A375 (cell line): Measurements from ENCODE around the gene MMP14. TPM values are rescaled to one million over a fixed set of nuclear protein-coding genes. Genes with fewer than 3 reads are reported as not detected.

ENCODE experiments used
- small RNA-seq: library from RNA; depleted of rRNA; stranded (forward); fragments of <200 nt; gene quantifications from one replicate; pipeline ENCODE3, GENCODE V24; 2014
- total RNA-seq: library from RNA; depleted of rRNA; stranded (reverse); fragments of >200 nt; shearing (Covaris generic); gene quantifications from 2 replicates; pipeline ENCODE4 v1.2.3, GENCODE V29; 2014; rRNA removed

Gene MMP14
- 79.9 and 82.8 TPM in 2 replicates for total RNA-seq

DNA sequence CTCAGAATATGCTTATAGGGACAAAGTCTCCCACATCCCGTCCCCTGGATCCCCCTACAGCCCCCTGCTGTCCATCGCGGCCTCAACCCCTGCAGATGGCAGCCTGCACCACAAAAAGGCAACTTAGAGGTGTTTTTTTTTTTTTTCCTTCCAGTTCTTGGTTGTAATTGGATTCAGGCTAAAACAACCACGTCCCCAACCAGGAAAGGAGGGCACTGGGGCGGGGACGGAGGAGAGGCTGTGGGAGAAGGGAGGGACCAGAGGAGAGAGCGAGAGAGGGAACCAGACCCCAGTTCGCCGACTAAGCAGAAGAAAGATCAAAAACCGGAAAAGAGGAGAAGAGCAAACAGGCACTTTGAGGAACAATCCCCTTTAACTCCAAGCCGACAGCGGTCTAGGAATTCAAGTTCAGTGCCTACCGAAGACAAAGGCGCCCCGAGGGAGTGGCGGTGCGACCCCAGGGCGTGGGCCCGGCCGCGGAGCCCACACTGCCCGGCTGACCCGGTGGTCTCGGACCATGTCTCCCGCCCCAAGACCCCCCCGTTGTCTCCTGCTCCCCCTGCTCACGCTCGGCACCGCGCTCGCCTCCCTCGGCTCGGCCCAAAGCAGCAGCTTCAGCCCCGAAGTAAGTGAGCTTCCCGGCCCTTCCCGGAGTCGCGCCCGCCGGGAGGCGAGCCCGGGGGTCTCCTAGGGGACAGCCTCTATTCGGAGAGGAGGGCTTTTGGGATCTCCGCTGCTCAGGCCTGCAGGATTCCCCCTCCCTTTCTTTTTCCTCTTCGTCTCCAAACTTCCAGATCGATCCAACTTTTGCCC lies at the start of gene MMP14:
MMP14 (plus strand) TSS at position 285 of the 813 bp plus-strand sequence; CDS start at position 518, 233 bp downstream.

DNA sequence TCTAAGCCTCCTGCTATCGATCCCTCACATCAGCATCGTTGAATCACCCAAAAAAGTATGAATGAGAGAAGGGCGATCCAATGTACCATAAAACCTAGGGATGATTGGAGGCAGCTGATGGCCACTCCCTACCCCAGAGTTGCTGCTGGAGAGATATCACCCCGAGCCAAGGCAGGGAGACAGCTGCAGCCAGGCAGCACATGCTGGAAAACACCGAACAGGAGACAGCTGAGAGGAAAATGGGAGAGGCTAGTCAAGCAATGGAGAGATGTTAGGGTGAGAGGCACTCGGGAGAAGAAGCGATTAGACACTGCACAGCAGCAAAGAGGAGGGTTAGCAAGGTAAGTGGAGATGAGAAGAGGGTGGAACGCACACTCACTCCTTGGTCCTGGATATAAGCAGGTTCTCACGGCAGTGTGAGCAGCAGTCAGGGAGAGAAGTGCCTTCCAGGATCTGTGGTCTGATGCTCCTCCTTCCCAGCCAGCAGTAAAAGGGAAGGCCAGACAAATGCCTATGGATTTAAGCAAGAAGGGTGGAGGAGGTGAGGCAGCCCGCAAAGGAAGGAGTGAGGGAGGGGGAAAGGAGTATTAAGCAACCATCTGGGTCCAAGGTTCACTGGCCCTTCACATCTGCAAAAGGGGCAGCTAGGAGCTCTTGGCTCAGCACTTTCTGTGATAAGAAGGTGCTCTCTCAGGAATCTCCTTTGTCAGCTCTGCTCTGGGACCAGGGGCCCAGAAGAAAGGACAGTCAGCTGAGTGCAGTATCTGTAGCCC lies 21.3 kb upstream of the MMP14 start, which contains the start of gene SLC7A7:
SLC7A7 (minus strand) TSS at position 495 of the 773 bp plus-strand sequence. CDS start 2,037 bp downstream, outside the sequence.

DNA sequence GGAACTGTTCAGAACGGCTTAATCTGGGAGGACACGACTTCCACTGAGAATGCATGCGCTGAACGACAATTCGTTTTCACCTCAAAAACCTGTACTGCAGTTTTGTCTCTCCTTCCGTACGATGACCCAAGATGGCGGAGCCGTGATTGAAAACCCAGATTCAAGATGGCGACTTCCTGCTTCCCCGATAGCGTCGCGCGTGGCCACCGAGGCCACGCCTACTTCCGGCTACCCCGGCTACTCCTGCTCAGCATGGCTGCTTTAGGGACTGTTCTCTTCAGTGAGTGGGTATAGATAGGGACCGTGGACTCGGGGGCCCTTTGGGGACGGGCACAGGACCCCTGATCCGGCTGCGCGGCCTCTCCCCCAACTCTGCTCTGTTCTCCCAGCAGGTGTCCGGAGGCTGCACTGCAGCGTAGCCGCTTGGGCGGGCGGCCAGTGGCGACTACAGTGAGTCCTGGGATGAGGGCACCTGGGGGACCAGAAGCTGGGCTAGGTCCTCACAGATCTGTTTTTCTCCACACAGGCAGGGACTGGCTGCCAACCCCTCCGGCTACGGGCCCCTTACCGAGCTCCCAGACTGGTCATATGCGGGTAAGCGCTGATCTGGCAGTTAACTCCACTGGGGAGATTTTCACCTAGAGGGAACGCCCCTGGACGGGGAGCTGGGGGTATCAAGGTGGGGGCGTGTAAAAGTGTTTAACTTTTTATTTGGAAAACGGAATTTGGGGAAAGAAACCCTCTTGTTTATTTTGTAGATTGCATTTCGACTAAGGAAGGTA lies 6.5 kb upstream of the MMP14 start, which contains the start of gene MRPL52:
MRPL52 (plus strand) TSS at position 227 of the 782 bp plus-strand sequence; CDS start at position 253, 26 bp downstream.

DNA sequence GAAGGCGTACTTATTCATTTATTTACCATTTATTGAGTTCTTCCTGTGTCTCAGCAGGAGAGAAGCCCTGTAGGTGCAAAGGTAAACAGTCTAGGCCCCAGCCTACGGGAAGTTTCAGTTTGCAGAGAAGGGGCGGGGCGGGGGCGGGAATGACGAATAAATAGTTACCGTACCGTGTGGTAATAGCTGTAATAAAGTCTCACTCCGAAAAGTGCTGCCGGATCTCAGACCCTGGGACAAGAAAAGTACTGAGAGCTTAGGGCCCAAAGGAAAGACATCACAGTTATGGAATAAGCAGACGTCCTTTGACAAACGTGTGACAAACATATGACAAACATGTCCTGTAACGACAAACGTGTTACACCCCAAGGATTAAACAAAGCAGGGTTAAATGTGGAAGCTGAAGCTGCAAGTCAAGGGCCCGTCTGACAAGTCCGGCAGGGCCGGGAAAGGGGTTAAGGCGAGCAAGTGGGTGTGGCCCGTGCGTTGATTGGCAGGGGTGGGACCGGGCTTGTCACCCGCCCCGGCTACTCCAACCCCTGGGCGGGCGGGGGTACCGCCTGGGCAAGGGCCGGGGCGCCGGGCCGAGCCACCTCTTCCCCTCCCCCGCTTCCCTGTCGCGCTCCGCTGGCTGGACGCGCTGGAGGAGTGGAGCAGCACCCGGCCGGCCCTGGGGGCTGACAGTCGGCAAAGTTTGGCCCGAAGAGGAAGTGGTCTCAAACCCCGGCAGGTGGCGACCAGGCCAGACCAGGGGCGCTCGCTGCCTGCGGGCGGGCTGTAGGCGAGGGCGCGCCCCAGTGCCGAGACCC lies 35.0 kb downstream of the MMP14 start, which contains the start of gene LRP10:
LRP10 (plus strand) TSS at position 517 of the 809 bp plus-strand sequence. CDS start 564 bp downstream, outside the sequence.

DNA sequence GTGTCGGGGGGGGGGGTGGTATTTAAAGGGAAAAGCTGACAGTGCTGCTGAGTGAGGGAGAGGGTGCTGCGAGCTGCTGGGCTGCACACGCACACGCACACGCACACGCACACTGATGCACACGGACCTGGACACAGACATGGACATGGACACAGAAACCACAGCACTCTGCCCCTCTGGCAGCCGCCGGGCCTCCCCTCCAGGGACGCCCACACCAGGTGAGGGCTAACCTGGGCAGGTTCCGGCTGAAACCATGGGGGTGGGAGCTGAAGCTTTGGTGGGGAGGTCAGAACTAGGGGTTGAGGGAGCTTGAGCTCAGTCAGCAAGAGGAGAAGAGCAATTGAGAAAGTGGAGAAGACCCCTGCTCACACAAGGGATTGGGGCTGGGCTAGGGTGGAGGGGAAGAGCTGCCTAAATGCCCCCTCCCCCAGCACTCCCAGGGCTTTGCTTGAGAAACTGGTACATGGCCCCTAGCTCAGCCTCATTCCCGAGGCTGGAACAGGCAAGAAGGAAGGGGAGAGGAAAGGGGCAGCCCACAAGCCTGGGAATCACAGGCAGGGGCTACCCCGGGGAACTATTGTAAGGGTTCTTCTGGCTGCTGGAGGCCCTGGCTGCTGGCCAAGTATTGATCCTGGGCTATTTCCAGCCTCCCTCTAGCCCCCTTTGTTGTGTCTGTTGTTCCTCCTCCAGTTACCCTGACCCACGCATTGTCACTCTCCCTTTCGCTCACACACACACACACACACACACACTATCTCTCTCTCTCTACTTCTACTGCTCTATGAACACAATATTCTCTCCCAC lies 47.0 kb downstream of the MMP14 start, which contains the start of gene REM2:
REM2 (plus strand) TSS at position 50 of the 804 bp plus-strand sequence; CDS start at position 116, 66 bp downstream.

Small RNAs within 50 kb of the gene (small RNA-seq; reads per million reads assigned to genes)
- not detected for gene RF00019

Other genes with a start within 250 kb of the MMP14 start
- 91.2 and 115 TPM in 2 replicates for gene DAD1, start 247.4 kb upstream of the MMP14 start, total RNA-seq
- gene ABHD4, start 238.3 kb upstream of the MMP14 start, total RNA-seq: 2.8 and 3.3 TPM in 2 replicates
- 0.04 TPM in 1 of 2 replicates, not detected in the other for gene OR6J1, start 192.2 kb upstream of the MMP14 start, total RNA-seq
- 80.0 and 85.1 TPM in 2 replicates for gene OXA1L, start 69.9 kb upstream of the MMP14 start, total RNA-seq
- gene SLC7A7, start 21.1 kb upstream of the MMP14 start, total RNA-seq: 0.11 and 0.16 TPM in 2 replicates
- gene MRPL52, start 6.7 kb upstream of the MMP14 start, total RNA-seq: 59.9 and 95.0 TPM in 2 replicates
- 17.8 and 19.9 TPM in 2 replicates for gene LRP10, start 35.2 kb downstream of the MMP14 start, total RNA-seq
- gene REM2, start 46.6 kb downstream of the MMP14 start, total RNA-seq: 0.11 and 0.57 TPM in 2 replicates
- gene RBM23, start 82.6 kb downstream of the MMP14 start, total RNA-seq: 65.1 and 69.1 TPM in 2 replicates
- 49.0 and 68.4 TPM in 2 replicates for gene PRMT5, start 92.8 kb downstream of the MMP14 start, total RNA-seq
- gene HAUS4, start 120.5 kb downstream of the MMP14 start, total RNA-seq: 58.1 and 61.4 TPM in 2 replicates
- gene AJUBA, start 146.0 kb downstream of the MMP14 start, total RNA-seq: 63.6 and 64.3 TPM in 2 replicates
- 11.6 and 13.6 TPM in 2 replicates for gene C14orf93, start 173.6 kb downstream of the MMP14 start, total RNA-seq
- gene PSMB5, start 198.3 kb downstream of the MMP14 start, total RNA-seq: 184 and 201 TPM in 2 replicates
- gene PSMB11, start 205.6 kb downstream of the MMP14 start, total RNA-seq: not detected in 2 replicates
- gene CDH24, start 220.9 kb downstream of the MMP14 start, total RNA-seq: 7.8 and 8.1 TPM in 2 replicates